NCI-H510A treated with DMSO at 0.1 percent for 48 hours (cell line): Measurements from ENCODE around the gene PLXNB1.
"Not testable (repeated sequence)": the region's sequence is repeated elsewhere in the genome, so short reads cannot be mapped to it uniquely, and the experiment has no call there.

Experiments used
- DNase-seq: peaks from one replicate; lab custom pipeline; 2025; lab: John Stamatoyannopoulos, UW

PLXNB1 gene

DNA sequence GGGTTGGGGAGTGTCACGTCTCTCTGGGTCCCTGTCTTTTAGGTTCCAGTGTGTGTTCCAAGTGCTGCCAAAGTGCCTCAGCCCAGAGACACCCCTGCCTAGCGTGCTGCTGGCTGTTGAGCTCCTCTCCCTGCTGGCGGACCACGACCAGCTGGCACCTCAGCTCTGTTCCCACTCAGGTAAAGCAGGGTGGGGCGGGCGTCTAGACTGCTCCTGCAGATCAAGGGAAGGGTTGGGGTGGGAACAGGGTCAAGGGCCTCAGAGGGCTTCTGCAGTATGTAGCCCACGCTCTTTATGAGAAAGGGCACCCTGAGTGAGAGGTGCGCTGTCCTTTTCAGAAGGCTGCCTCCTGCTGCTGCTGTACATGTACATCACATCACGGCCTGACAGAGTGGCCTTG is 33.8 kb upstream of the PLXNB1 start:
- DNase-seq = no peak

DNA sequence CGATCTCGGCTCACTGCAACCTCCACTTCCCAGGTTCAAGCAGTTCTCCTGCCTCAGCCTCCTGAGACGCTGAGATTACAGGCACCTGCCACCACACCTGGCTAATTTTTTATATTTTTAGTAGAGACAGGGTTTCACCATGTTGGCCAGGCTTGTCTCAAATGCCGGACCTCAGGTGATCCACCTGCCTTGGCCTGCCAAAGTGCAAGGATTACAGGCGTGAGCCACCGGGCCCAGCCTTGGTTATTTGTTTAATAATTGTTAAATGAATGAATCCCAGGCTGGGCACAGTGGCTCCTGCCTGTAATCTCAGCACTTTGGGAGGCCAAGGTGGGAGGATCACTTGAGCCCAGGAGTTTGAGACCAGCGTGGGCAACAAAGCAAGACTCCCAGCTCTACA is 31.9 kb upstream of the PLXNB1 start:
- not testable (repeated sequence) for DNase-seq

DNA sequence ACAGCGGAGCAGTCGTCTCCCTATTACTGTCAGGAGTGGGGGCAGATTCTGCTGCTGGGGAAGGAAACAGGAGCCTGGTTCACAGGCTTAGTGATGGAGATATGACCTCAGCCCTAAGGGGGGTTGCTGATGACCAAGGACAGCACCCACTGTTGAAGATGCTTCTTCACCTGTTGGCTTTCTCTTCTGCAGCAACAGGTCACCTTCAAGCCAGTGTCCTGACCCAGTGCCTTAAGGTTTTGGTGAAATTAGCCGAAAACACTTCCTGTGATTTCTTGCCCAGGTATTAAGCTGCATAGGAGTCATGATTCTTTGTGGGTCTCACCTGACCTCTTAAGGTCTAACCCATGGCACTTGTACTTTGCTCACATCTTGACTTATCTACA is 30.6 kb upstream of the PLXNB1 start:
- no peak for DNase-seq

DNA sequence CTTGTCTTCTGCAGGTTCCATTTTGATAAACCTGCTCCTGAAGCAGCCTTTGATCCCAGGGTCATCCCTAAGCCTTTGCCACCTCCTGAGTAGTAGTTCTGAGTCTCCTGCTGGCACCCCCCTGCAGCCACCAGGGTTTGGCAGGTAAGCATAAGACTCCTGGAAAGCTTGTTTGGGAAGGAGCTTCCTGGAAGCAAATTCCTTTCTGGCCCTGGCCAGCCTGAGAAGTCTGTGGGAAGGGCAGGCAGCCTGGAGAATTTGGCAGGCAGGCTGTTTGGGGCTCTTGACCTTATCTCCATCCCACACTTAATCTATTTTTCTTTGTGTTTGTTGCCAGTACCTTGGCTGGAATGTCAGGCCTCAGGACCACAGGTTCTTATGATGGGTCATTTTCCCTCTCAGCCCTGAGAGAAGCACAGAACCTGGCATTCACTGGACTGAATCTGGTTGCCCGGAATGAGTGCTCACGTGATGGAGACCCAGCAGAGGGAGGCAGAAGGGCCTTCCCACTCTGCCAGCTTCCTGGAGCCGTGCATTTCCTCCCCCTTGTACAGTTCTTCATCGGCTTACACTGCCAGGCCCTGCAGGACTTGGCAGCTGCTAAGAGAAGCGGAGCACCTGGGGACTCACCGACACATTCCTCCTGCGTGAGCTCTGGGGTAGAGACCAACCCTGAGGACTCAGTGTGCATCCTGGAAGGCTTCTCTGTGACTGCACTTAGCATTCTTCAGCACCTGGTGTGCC is 30.1 kb upstream of the PLXNB1 start:
- DNase-seq = no peak

DNA sequence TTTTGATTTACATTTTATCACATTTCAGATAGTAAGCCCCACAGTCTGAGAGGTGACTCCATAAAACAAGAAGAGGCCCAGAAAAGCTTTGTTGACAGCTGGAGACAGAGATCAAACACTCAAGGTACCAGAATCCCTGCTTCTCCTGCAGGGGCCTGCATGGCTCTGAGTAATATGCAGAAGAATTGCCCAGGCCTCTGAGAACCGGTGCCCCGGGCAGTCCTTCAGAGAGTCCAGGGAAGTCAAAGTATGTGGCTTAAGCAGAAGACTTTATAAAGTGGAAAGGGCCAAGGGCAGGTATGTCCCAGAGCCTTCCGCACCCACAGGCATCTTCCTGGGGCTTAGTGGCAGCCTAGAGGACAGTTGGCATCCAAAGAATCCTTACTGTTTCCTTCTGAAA is 29.4 kb upstream of the PLXNB1 start:
- DNase-seq = no peak

DNA sequence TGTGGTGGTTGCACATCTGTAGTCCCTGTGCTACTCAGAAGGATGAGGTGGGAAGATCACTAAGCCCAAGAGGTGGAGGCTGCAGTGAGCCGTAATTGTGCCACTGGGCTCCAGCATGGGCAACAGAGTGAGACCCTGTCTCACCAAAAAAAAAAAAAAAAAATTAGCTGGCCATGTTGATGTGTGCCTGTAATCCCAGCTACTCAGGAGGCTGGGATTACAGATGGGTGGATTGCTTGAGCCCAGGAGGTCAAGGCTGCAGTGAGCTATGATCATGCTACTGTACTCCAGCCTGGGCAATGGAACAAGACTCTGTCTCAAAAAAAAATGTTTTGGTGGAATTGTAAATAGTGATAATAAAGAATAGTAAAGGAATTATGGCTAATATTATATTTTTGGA is 26.6 kb upstream of the PLXNB1 start:
- DNase-seq = no peak

DNA sequence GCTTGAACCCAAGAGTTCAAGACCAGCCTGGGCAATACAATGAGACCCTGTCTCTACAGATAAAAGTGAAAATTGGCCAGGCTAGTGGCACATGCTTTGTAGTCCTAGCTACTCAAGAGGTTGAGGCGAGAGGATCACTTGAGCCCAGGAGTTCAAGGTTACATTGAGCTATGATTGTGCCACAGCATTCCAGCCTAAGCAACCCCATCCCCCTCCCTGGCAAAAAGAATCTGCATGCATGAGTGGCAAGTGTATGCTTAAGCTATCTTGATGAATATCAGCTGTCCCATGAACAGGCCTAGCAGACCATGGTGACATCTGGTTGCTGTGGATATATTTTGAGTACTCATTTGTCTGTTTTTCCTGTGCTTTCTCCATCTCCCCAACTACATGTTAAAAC is 21.4 kb upstream of the PLXNB1 start:
- peak; percentile 26 for DNase-seq

DNA sequence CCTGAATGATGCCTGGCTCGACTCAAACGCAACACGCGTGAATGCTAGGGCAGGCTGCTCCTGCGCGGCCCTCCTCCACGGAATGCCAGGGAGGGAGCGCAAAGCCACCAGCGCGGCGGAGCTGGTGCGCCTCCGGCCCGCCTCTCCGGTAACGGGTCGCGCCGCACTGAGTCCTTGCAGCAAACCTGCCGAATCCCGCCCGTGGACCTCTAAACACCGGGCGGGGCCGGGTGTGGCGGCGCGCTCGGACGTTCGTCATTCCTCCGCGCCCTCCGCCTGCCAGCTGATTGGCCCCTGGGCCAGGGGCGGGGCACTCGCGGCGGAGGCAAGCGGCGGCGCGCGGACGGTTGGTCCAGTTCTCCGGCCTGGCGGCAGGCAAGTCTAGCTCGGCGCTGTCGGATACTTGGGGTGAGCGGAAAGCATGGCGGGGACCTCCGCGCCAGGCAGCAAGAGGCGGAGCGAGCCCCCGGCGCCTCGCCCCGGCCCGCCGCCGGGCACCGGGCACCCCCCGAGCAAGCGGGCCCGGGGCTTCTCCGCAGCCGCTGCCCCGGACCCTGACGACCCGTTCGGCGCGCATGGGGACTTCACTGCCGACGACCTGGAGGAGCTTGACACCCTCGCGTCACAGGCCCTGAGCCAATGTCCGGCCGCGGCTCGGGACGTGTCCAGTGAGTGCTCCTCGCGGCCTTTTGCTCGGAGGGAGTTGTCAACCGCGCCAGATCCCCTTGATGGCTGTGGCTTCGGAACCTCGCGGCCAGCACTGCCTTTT is 16.7 kb upstream of the PLXNB1 start, which contains the start of gene ATRIP:
Gene ATRIP, plus strand, starts transcription at position 313 of the 769 bp plus-strand sequence. Its CDS starts 109 bp downstream, at position 422.
- peak; percentile 65 for DNase-seq

DNA sequence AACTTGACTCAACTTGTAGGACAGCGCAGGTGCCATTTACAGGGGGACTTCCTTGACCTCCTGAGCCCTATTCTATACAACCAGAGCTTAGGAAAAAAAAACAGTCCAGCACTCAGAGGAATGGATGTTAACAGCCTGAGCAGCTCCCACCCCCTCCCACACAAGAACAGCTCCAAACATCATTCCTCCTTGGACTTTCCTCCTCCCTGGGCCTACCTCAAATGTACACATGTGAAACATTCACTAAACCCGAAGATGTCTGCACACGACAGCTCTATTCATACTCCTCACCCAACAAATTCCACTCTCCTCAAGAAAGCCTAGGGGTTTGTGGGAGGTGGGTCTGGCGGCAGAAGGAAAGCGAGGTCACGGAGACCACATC is 16.1 kb upstream of the PLXNB1 start:
- DNase-seq = no peak

DNA sequence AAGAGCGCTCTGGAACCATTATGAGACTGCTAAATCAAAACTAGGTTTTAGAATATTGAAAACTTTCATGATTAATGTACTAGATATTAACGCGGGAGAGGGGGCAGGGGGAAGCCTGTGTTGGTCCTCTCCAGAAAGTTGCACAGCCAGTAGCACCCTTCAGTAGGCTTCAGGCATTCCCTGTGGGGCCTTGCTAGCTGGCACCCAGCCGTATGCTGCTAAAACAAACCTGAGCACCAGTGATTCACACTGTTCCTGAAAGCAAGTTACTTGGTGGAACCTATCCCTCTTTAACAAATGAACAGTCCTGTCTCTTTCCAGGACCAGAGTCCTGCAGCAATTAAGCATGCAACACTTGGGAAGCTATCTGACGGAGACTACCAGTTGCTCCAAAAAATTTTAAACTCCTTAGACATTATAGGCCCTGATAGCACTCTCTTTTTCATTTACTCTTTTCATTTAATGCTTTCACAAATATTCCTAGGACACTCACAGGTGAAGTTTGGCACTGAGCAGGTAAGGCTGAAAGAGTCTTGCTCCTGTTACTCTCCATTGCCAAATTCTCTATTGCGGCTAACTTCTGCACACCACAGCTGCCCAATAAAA is 15.5 kb upstream of the PLXNB1 start:
- DNase-seq = no peak

DNA sequence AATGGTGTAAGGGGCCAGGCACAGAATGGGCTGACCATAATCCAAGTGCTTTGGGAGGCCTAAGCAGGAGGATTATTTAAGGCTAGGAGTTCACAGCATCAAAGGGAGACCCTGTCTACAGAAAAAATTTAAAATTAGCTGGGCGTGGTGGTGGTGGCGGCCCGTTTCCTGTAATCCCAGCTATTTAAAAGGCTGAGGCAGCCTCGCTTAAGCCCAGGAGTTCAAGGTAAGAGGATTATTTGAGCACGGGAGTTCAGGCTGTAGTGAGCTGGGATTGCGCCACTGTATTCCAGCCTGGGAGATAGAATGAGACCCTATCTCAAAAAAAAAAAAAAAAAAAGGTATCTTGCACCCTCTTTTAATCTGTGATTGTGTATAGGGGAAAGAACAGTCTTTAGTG is 12.1 kb upstream of the PLXNB1 start:
- no peak for DNase-seq

DNA sequence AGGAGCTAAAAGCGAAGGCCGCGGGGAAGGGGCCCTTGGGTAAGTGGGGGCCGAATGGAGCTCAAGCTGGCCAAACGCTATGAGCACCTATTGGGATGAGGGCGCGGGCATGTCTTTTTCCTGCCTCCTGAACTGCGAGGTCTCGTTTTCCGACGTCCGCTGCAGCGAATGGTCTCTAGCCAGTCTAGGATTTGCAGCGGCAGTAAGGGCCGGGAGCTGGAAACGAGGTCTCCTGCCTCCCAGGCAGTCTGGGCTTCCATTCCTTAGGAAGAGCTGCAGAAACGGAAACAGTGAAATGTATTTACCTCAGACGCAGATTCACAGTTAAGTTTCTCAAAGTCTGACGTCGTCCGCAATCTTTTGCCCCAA is 10.7 kb upstream of the PLXNB1 start:
- DNase-seq = no peak

DNA sequence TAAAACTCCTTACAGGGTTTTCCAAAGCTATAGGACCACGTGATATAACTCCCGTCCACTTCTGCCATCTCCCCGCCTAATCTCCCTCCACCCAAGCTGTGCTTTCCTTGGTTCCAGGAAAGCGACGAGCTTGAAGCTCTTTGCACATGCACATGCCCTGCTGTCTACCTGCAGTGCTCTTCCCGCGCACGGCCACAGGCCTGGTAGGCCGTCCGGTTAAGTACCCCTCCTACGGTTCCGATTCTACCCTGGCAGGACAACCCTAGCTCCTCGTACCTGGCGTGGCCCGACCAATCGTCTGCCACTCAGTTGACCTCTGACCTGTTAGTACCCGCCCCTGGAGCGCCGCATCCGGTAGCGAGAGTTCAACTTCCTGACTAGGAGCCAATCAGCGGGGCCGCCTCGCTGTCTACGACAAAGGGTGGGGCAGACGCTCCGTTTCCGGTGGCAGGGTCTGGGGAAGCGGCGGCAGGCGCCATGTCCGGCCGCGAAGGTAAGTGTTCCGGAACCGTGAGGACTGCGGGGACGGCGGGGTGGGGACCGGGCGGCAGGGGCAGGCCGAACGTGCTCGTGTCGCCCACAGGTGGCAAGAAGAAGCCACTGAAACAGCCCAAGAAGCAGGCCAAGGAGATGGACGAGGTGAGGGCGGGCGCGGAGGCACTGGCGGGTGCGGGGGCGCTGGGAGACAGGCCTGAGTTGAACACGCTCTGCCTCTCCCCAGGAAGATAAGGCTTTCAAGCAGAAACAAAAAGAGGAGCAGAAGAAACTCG is 10.1 kb upstream of the PLXNB1 start, which contains the start of the genes CCDC51 and TMA7:
Gene CCDC51, minus strand, starts transcription at position 300 of the 770 bp plus-strand sequence. CDS start 4,991 bp downstream, outside the sequence.
Gene TMA7, plus strand, starts transcription at position 438 of the 770 bp plus-strand sequence. Its CDS starts 40 bp downstream, at position 478.
- peak; percentile 87 for DNase-seq

DNA sequence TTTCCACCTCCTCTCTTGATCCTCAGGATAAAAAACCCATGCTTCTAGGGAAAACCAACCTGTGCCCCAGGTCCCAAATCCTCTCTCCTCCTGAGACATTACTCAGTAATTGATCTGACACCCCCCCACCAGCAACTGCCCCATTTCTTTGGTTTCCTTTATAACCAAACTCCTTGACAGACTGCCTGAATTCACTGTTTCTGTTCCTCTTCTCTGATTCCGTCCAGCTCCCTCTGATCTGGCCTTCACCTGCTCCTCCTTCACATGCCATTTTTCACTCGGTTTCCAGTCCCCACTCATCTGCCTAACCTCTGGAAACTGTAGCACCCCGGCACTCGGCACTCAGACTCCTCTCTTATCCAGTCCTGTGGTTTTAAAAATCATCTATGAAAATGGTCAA is 7.9 kb upstream of the PLXNB1 start:
- no peak for DNase-seq

DNA sequence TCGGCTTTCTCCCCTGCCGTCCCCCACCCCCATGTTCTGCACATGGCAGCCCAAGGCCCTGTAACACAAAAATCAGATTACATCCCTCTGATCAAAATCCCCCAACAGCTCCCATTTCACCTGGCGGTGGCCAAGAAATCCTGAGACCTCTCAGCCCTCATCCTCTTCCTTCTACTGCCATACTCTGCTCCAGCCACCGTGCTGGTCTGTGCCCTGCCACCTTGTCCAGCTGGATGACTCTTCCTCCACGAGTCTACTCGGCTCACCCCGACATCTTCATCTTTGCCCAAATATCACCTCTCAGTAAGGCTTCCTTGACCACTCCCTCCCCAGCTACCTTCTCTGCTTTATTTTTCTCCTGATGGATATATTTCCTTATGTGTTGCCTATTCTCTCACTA is 7.0 kb upstream of the PLXNB1 start:
- no peak for DNase-seq

DNA sequence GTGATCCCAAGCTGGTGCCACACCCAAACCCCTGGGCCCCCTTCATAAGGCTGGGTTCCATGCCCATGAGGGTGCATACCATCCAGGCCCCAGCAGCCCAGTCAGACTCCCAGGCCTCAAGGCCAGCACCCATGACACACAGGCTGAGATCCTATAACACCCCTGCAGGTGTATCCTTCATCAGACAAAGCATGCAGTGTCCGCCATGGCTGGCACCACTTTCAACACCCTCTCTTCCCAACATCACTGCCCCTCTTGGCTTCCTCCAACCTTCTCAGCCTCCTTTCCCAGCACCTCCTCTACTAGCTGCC is 6.5 kb upstream of the PLXNB1 start:
- no peak for DNase-seq

DNA sequence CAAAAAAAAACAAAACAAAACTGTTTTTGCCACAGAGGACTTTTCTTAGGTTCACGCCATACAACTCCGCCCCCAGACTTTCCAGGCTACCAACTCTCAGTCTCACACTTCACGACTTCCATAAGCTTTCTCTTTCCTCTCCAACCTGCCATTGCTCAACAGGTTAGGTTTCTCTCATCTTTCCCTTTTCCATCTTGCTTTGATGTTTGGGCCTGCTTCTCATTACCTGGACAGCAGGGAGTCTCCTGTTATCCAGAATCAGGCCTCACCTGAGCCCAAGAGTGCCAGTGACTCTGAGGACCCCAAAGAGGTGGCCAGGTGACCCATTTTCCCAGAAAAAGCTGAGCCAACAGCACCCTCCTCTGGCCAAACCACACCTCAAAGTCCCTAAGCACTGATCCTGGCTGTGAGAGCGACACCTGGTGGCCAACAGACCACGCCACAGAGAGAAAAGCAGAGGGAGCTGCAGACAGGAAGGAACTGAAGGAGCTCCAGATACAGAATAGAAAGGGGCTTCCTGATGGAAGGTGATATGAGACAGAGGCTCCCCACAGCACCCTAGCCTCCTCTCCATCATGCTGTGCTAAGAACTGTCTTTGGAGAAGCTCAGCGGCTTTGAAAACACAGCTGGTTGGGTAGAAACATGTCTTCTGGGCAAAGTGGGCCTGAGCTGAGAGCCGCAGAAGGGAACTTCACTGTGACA is 6.0 kb upstream of the PLXNB1 start:
- peak; percentile 81 for DNase-seq

DNA sequence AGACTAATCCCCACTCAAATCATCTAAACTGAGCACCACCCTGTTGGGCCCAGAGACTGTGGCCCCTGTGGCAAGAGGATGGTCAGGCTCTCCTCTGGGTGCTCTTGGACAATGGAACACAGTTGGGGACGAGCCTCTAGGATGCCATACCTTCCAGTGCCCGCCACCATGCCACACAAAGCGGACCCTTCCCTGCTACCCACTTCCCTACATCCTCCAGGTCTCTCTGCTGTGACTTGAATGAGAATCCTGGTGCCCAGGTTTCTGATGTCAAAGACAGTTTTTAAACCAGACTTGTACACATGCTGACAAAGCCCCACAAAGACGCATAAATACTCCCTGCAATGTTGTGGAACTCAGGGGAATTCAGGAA is 5.3 kb upstream of the PLXNB1 start:
- DNase-seq = no peak

DNA sequence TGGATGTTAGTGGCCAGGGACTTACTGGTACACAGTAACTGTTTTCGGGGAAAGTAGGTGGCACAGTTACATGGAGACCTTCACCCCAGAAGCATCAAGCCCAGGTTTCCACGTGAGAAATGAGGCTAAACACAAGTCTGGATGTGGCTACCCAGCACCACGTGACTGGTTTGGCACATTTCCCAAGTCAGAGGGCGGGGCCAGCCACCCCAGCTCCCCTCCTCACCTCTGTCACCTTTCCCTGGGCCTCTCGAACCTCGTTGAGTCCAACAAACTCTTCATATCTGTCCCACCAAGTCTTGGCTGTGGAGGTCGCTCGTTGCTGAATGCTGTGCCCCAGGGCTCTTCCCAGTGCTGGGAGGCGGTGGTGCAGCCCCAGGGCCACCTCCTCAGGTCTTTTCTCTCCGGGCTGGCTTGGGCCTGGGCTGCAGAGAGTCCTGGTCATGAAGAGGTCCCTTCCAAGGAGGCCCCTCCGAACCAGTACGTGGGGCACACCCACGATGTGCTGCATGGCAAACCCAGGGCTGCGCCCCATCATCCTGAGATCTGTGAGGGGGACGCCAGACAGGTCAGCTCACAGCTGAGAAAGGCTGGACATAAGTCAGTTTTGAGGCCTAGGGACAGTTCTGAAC is 4.8 kb upstream of the PLXNB1 start:
- no peak for DNase-seq

DNA sequence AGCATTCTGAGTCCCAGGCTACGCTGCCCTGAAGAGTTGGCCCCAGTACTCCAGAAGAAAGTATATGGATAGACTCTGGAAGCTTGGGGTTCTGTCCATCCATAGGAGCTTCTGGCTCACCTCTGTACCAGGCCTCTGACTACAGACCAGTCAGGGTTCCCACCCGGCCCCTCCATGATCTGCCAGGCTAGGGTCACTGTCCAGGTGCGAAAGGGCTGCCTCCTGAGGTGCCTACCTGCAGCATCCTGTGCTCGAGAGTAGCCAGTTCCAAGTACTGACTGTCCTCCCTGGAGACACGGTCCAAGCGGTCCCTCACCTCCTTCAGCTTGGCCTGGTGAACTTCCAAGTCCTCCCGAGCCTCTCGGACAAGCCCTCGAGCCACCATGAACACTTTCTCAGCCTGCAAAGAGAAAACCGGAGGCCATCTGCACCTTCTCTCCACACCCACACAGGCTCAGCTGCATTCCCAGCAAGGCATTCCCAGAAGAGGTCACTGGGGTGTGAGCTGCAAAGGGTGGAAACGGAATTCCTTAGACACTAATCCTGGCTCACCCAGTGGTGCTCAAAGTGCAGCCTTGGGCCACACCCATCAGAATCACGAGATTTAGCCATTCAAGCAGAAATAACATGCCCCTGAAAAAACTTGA is 3.7 kb upstream of the PLXNB1 start:
- no peak for DNase-seq
